ELR (cell line): ENCODE measurements around the gene RFX3.

ENCODE experiments used
- DNase-seq: peaks from one replicate; pipeline ENCODE4 v3.0.0-alpha.2; 2015; ENCODE audit warnings: low read depth

The RFX3 gene

GRCh38 chr9:3281399-3281798, 244.4 kb downstream of the RFX3 start:
- DNase-seq, result no peak

DNA sequence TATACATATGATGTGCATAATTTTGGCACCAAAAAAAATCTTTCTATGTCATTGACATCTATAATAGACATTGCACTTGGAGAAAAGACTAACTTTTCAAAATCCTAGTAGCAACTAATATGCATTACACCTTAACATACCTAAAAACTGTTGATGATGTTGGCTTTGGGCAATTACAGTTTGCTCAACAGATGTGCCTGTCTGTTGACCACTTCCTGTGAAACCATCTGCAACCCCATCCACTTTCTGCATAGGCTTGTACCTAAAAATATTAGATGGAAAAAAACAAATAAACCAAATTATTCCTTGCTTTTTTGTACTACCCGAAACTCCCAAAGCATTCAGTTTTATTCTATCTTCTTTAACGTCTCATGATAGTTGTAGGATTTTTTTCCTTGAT, 248.6 kb downstream of the RFX3 start:
- no peak for DNase-seq

DNA sequence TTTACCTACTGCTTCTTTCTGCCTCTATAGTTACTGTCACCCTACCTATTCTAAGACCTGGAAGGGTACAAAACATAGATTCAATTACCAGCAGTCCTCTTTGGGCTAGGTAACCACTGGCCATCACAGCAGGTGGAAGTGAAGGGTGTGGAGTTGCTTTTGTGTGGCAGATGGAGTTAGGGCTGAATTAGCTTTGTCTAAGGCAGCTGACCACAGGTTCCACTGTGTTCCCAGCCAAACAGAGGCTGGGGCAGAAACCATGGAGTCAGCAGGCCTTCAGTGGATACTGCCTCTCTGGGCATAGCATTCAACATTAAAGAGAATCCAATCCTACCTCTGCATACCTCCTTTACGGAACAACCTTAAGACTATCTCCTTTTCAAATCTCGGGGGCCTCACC, 254.2 kb downstream of the RFX3 start:
- no peak for DNase-seq

DNA sequence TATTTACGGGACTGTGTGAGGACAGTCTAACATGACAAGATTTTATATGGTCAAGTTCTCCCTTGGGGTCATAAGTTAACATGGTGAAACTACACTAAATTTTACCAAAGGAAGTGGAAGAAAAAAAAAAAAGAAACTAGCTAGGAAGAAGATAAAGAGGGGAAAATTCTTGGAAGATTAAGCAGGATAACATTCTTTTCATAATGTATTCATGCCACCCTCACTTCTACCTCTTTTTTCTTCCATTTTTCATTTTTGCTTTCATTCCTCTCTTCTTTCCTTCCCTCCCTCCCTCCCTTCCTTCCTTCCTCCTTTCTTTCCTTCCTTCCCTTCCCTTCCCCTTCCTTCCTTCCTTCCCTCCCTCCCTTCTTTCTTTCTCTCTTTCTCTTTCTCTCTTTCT, 254.6 kb downstream of the RFX3 start:
- DNase-seq, result no peak

- DNase-seq, result no peak
Observed at GRCh38 chr9:3268223-3268622, 257.6 kb downstream of the RFX3 start.

DNA sequence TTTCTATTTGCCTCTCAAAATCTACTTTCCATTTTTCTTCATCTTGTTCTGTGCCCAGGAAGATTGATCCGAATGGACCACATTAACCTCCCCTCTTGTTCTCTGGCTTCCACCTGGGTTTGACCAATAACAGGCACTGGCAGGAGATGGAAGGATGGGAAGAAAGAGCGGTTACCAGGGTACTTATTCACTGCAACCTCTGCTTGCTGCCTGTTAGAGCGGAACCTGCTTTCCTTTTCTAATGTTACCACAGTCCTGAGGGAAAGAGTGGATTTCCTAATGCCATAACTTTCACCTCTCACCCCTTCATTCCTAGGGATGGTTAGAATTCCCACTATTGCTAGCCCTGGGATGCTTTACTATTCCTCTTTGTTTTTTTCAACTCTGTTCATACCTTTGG, 262.1 kb downstream of the RFX3 start:
- DNase-seq, result no peak

GRCh38 chr9:3262826-3263529, 262.8 kb downstream of the RFX3 start:
- no peak for DNase-seq

DNA sequence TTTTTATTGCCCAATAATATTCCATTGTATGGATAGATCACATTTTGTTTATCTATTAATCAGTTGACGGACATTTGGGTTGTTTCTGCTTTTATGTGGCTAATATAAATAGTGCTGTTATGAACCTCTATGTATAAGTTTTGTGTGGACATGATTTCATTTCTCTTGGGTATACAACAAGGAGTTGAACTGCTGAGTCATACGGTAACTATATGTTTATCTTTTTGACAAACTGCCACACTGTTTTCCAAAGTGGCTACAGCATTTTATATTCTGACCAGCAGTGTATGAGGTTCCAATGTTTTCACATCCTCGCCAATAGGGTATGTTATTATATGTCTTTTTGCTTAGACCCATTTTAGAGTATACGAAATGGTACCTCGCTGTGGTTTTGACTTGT, 264.3 kb downstream of the RFX3 start:
- peak; percentile 12 for DNase-seq

DNA sequence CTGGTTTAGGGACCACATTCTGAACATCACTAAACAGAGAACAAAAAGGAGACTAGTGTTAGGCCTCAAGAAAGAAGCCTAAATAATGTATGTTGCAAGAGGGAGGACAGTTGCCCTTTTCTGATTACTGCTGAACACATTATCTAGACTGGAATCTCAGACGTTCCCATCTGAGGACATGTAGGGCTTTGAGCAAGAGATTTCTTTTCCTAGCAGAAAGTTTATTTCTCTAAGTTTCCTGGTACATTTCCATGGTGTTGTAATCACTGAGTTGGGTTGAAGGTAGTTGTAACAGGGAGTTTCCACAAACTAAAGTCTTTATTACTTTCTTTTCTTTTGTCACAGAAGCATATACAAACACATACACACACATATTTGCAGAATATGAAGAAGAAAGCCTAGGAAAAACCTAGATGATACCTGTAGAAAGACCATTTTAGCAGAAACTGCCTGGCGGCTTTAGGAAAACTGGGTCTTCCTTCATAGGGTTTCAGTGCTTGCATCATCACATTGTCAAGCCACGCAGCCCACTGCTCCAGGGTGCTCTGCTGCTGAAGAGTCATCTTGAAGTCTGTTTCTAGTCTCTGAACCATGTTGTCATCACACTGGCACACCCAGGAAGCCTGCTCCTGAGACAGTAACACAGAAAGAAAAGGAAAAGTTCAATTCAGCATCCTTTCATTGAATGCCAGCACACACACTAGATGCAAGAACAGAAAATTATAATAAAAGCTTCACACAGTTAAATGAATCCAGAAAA, 269.1 kb downstream of the RFX3 start:
- DNase-seq, result no peak

- no peak for DNase-seq
Observed at GRCh38 chr9:3251309-3251708, 274.5 kb downstream of the RFX3 start.

GRCh38 chr9:3250741-3251140, 275.1 kb downstream of the RFX3 start:
- DNase-seq, result no peak

DNA sequence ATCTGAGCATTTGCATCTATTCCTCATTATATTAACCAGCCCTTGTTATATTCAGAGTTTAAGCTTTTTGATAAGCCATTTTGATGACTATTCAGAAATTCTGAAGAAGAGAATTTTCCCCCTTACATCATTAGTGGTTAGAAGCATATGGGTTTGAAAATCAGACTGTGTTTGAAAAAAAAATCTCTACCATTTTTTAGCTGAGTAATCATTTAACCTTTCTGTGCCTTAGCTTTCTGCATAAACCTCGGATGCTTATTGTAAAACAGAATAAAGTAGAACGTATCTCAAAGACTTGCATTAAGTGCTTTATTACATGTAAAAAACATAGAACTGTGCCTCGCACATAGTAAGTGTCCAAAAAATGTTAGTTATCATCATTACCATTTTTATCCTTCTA, 278.6 kb downstream of the RFX3 start:
- DNase-seq, result no peak

- DNase-seq, result no peak
Observed at GRCh38 chr9:3246241-3246640, 279.6 kb downstream of the RFX3 start.

- no peak for DNase-seq
Observed at GRCh38 chr9:3244963-3245653, 280.7 kb downstream of the RFX3 start.

- no peak for DNase-seq
Observed at GRCh38 chr9:3243683-3244082, 282.1 kb downstream of the RFX3 start.

- DNase-seq, result no peak
Observed at GRCh38 chr9:3241290-3241689, 284.5 kb downstream of the RFX3 start.

DNA sequence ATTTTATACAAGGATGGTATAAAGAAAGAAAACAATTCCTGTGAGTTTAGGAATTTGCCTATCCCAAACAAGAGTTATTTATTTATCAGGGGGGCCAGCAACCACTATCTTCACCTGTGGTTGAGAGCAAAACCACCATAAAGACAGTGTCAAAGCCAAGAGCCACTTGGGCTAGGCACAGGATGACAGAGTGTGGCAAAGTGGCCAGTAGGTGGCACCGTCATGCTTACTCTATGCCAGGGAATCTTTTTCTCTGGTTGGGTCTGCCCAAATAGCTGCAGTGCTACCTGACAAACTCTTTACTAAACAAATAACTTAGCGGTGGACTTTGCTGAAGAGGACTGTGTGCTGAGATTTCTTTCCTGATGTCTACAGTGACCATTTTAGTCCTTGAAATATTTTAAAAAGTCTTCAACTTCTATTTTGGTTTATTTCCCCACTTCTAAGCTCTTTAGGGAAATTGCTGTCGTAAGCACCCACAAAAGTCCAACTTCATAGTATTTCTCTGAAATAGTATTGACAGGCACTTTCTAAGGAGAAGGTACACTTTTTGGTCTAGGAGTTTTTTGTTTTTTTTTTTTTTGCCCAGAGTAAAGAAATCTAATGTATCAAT, 285.0 kb downstream of the RFX3 start:
- DNase-seq, result peak; percentile 65

DNA sequence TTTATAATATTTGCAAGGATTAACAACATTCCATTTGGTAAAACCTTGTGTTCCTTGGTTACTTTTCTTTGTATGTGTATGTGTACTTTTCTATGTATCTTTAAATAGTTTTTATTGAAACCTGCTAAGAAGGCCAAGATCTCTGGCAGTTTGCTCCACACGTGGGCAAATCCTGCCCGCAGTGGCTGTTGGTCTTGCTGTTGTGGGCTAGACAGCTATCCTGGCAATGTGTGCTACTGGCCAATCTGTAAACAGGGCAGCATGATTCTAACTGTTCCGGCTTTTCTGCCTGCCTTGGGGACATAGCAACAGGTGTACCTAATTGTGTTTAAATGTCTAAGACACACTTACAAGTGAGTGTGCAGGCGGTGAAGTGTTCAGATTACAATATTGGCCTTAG, 286.6 kb downstream of the RFX3 start:
- no peak for DNase-seq

DNA sequence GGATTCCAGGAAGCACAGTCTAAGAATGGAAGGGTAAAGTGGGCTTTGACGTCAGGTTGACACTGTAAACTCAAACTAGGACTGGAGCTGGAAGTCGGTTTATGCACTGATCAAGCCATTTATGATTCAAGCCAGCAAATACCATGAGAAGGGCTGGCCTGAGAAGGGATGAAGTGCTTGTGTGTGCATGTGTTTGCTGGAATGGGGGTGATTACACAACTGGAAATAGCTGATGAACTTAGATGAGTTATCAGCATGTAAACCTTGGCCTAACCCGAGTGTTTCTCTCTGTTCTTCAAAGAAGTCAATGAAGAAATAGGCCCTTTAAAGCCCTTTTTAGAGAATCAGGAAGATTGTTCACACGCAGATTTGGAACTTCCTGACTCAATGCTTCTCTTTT, 287.6 kb downstream of the RFX3 start:
- DNase-seq, result no peak

DNA sequence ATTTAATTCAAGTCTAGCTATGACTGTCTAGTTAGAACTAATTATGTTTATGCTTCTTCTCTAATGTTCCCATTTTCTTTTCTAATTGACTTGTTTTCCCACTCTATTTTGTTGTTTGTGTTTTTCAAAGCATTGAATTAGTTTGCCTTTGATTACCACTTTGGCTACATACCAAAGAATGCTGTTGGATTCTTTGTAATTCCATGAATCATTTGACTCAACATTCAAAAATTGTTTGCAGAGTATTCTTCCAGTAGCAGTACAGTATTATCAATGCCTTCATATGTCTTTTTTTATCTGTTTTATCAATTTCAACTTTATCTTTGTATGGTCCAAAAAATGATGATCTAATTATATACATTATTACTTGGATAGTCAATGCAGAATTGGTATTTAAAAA, 288.7 kb downstream of the RFX3 start:
- peak; percentile 52 for DNase-seq

GRCh38 chr9:3235497-3235896, 290.3 kb downstream of the RFX3 start:
- peak; percentile 37 for DNase-seq

- no peak for DNase-seq
Observed at GRCh38 chr9:3224931-3225330, 300.9 kb downstream of the RFX3 start.

DNA sequence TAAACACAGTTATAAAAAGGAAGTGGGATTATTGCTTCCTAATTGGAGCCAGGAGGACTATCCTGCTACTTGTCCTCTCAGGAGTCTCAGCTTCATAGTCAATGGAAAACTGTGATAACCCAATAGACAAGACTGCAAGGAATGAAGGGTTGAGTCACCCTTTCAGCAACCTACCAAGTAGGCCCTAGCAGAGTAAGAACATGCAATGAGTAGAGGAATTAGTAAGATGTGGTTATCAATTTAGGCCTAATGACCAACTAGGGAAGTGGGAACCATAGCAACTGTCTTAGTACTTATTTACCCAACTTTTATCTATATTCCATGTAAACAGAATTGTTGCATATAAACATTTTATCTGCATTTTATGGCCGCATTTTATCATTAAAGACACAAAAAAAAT, 310.1 kb downstream of the RFX3 start:
- DNase-seq, result no peak
